Activated naive CD4-positive, alpha-beta T cell treated with anti-CD3 and anti-CD28 coated beads for 36 hours (primary cell): ENCODE measurements around the gene PDCD11. TPM values are rescaled to one million over a fixed set of nuclear protein-coding genes. Genes with fewer than 3 reads are reported as not detected.
"Not testable (repeated sequence)": the region's sequence is repeated elsewhere in the genome, so short reads cannot be mapped to it uniquely, and the experiment has no call there.

ENCODE experiments used
- CTCF ChIA-PET: fragments of 350-600 bp; sonication (Branson Sonifier 250); formaldehyde crosslinking; loops from one replicate; lab custom pipeline; 2021; ENCODE audit warnings: antibody characterized with exemption; lab: Charles Lee
- DNase-seq: peaks from one replicate; pipeline ENCODE4 v3.0.0-alpha.2; 2020
- H3K27ac Mint-ChIP-seq: one replicate; pipeline ENCODE4 v1.8.0; 2021; ENCODE audit warnings: mild to moderate bottlenecking, mixed read lengths
- H3K27me3 Mint-ChIP-seq: one replicate; pipeline ENCODE4 v1.8.0; 2021; ENCODE audit warnings: low read depth, mixed read lengths
- H3K36me3 Mint-ChIP-seq: one replicate; pipeline ENCODE4 v1.8.0; 2021; ENCODE audit warnings: low read depth, mixed read lengths
- H3K4me1 Mint-ChIP-seq: one replicate; pipeline ENCODE4 v1.8.0; 2021; ENCODE audit warnings: low read depth, mixed read lengths
- H3K4me3 Mint-ChIP-seq: one replicate; pipeline ENCODE4 v1.8.0; 2021; ENCODE audit warnings: mild to moderate bottlenecking, moderate library complexity, mixed read lengths
- H3K9me3 Mint-ChIP-seq: one replicate; pipeline ENCODE4 v1.8.0; 2021; ENCODE audit warnings: mixed read lengths
- intact Hi-C: fragments of 100-400 bp; cut with micrococcal nuclease; formaldehyde crosslinking; loops from one replicate; pipeline ENCODE4 v1.15.1; 2023
- total RNA-seq, 2 experiments: library from RNA; stranded (reverse); gene quantifications; one replicate each; pipeline ENCODE4 v1.2.3, GENCODE V29; 2021

The PDCD11 gene
- 10 to 100 TPM; 50.1 TPM for total RNA-seq

- CTCF ChIA-PET: interaction anchor here (0.7 to 1.5 kb wide), 3 partner anchors 9 to 479 kb away, joined by 3 read pairs; partner anchors contain the start of gene NEURL1
- Mint-ChIP-seq H3K4me3 (peak within 1 kb of the TSS; percentile 97), H3K27me3 (no peaks in the 10 kb centered on the region), H3K4me1 (peaks cover 69% of the 10 kb centered on the region), H3K27ac (peak within 1 kb of the TSS; percentile 85), H3K36me3 (peaks cover 32% of the 10 kb centered on the region), H3K9me3 (no peaks in the 10 kb centered on the region)
- intact Hi-C loops: loop anchor here (1.0 to 2.0 kb wide), 7 partner anchors 23 to 542 kb away; partner anchors contain the start of genes BORCS7, CNNM2 and PCGF6
- peak; percentile 99 for DNase-seq
These were observed at the start of gene PDCD11, which contains the start of gene ATP5MK for GRCh38 chr10:103396067-103396788. Gene PDCD11 (plus strand): TSS chr10:103396626. CDS start chr10:103398427, 1,801 bp downstream. Gene ATP5MK (minus strand): TSS chr10:103396475. CDS start chr10:103392457, 4,018 bp downstream.

DNA sequence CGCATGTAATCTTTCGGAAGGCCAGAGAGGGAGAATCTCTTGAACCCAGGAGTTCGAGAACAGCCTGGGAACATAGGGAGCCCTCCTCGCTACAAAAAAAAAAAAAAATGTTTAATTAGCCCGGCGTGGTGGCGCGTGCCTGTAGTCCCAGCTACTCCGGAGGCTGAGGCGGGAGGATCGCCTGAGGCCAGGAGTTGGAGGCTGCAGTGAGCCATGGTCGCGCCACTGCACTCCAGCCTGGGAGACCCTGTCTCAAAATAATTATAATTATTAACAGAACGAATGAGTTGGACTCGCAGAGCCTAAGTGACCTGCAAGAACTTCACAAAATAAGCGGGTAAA, 46.3 kb upstream of the PDCD11 start:
- no peaks in the 10 kb centered on the region for H3K27me3 Mint-ChIP-seq
- DNase-seq: no peak
- no peak overlapping the region for H3K27ac Mint-ChIP-seq
- intact Hi-C loops: loop anchor here (2.0 to 5.0 kb wide), 2 partner anchors 47 to 158 kb away; partner anchors contain the start of genes ATP5MK, NT5C2 and PDCD11
- peak overlapping the region; percentile 90 for H3K4me3 Mint-ChIP-seq
- no peaks in the 10 kb centered on the region for H3K9me3 Mint-ChIP-seq
- peaks cover 12% of the 10 kb centered on the region for H3K4me1 Mint-ChIP-seq
- CTCF ChIA-PET: interaction anchor here (0.7 to 3.5 kb wide), 3 partner anchors 16 to 407 kb away, joined by 3 to 8 read pairs (median 4); no protein-coding TSS in a partner anchor
- H3K36me3 Mint-ChIP-seq: peaks cover 5% of the 10 kb centered on the region

DNA sequence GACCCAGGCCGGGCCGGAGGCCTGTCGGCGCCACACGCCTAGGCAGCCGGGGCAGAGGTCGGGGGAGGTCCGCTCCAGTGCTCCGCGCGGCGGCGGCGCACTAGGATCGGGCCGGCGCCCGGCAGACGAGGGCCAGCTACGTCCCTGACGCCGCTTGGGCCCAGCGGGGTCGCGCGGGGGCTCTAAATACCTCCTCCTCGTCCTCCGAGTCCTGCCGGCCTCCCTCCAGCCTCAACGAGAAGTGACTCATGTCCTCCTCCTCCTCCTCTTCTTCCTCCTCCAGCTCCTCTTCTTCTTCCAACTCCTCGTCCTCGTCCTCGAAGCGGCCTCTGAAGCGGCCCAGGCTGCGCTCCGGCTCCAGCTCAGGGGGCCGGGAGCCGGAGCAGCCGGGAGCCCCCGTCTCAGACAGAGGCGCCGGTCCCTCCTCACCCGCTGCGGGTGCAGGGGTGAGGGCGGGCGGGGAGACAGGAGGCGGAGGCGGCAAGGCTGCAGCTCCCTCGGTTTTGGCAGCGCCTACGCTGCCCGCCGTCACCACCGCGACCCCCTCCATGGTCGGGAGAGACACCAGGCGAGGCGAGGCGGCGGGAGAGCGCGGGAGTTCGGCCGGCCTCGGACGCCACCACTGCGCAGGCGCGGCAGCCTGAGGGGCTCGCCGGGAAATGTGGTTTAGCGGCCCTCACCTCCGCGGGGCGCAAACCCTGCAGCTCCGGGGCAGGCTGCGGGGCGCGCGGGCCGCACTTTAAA, 45.7 kb upstream of the PDCD11 start, which contains the start of gene PCGF6:
TSS of gene PCGF6 (minus strand) at position 624 of the 744 bp plus-strand sequence. CDS start at position 550, 74 bp downstream.
- peak within 1 kb of the TSS; percentile 90 for H3K4me3 Mint-ChIP-seq
- intact Hi-C loops: loop anchor here (1.0 to 5.0 kb wide), 4 partner anchors 18 to 432 kb away; partner anchors contain the start of genes ATP5MK, CNNM2, NT5C2 and PDCD11
- peak; percentile 70 for DNase-seq
- no peaks in the 10 kb centered on the region for H3K27me3 Mint-ChIP-seq
- CTCF ChIA-PET: interaction anchor here (1.0 to 3.5 kb wide), 2 partner anchors 16 to 135 kb away, joined by 3 to 8 read pairs; no protein-coding TSS in a partner anchor
- H3K4me1 Mint-ChIP-seq: peaks cover 12% of the 10 kb centered on the region
- H3K27ac Mint-ChIP-seq: peak within 1 kb of the TSS; percentile 86
- H3K36me3 Mint-ChIP-seq: peaks cover 5% of the 10 kb centered on the region
- H3K9me3 Mint-ChIP-seq: no peaks in the 10 kb centered on the region

GRCh38 chr10:103353281-103353680, 43.1 kb upstream of the PDCD11 start:
- Mint-ChIP-seq H3K4me3 (no peak overlapping the region), H3K4me1 (peaks cover 12% of the 10 kb centered on the region), H3K27me3 (no peaks in the 10 kb centered on the region), H3K9me3 (no peaks in the 10 kb centered on the region), H3K36me3 (peaks cover 4% of the 10 kb centered on the region), H3K27ac (no peak overlapping the region)
- DNase-seq: no peak
- intact Hi-C loops: loop anchor here (5.0 kb wide), 1 partner anchor 161 kb away; the partner anchor contains the start of gene NT5C2
- CTCF ChIA-PET: interaction anchor here (0.6 kb wide), 3 partner anchors 49 to 1658 kb away, joined by 3 to 4 read pairs (median 3); no protein-coding TSS in a partner anchor

DNA sequence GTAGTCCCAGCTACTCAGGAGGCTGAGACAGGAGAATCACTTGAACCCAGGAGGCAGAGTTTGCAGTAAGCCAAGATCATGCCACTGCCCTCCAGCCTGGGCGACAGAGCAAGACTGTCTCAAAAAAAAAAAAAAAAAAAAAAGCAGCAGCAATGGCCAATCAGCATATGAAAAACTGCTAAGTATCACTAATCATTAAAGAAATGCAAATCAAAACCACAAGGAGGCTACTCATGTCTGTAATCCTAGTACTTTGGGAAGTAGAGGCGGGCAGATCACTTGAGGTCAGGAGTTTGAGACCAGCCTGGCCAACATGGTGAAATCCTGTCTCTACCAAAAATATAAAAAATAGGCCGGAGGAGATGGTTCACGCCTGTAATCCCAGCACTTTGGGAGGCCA, 41.9 kb upstream of the PDCD11 start:
- CTCF ChIA-PET, DNase-seq, H3K9me3 Mint-ChIP-seq, H3K4me1 Mint-ChIP-seq, H3K4me3 Mint-ChIP-seq, H3K27me3 Mint-ChIP-seq, H3K36me3 Mint-ChIP-seq, H3K27ac Mint-ChIP-seq: not testable (repeated sequence)
- intact Hi-C loops: loop anchor here (5.0 kb wide), 1 partner anchor 162 kb away; the partner anchor contains the start of gene NT5C2

- CTCF ChIA-PET: interaction anchor here (0.6 kb wide), 1 partner anchor 31 kb away, joined by 3 read pairs; no protein-coding TSS in a partner anchor
- peaks cover 5% of the 10 kb centered on the region for H3K4me1 Mint-ChIP-seq
These were observed 40.4 kb upstream of the PDCD11 start for GRCh38 chr10:103355906-103356599.

DNA sequence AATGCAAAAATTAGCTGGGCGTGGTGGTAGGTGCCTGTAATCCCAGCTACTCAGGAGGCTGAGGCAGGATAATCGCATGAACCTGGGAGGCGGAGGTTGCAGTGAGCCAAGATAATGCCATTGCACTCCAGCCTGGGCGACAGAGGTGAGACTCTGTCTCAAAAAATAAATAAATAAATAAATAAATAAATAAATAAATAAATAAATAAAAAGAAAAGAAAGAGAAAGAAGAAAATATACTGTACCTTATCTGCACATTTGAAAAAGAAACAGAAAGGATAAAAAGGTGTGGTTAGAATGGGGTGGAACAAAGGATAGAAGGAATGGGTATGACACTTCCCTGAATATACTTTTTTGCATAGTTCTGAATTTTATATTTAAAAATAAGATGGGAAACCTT, 36.9 kb upstream of the PDCD11 start:
- H3K27me3 Mint-ChIP-seq, H3K36me3 Mint-ChIP-seq, H3K9me3 Mint-ChIP-seq, DNase-seq, H3K4me3 Mint-ChIP-seq, H3K27ac Mint-ChIP-seq, H3K4me1 Mint-ChIP-seq, CTCF ChIA-PET, intact Hi-C loops: not testable (repeated sequence)

More at GRCh38 chr10:103355906-103356599, 40.4 kb upstream of the PDCD11 start:
- Mint-ChIP-seq H3K4me3 (no peak overlapping the region), H3K36me3 (no peaks in the 10 kb centered on the region), H3K27me3 (no peaks in the 10 kb centered on the region), H3K27ac (no peak overlapping the region), H3K9me3 (no peaks in the 10 kb centered on the region)
- intact Hi-C loops: no loop called here
- DNase-seq: no peak

- H3K4me1 Mint-ChIP-seq, H3K27ac Mint-ChIP-seq, H3K9me3 Mint-ChIP-seq, DNase-seq, H3K4me3 Mint-ChIP-seq, H3K27me3 Mint-ChIP-seq, H3K36me3 Mint-ChIP-seq: not testable (repeated sequence)
- intact Hi-C loops: loop anchor here (10.0 kb wide), 1 partner anchor 716 kb away; the partner anchor contains the start of gene TRIM8
- CTCF ChIA-PET: interaction anchor here (0.6 kb wide), 1 partner anchor 962 kb away, joined by 7 read pairs; no protein-coding TSS in a partner anchor
These were observed 35.6 kb upstream of the PDCD11 start for GRCh38 chr10:103360791-103361190.

GRCh38 chr10:103367379-103367781, 29.0 kb upstream of the PDCD11 start:
- CTCF ChIA-PET: no interaction called here
- no peaks in the 10 kb centered on the region for H3K9me3 Mint-ChIP-seq
- DNase-seq: no peak
- H3K36me3 Mint-ChIP-seq: no peaks in the 10 kb centered on the region
- peak overlapping the region; percentile 87 for H3K27ac Mint-ChIP-seq
- peaks cover 17% of the 10 kb centered on the region for H3K4me1 Mint-ChIP-seq
- H3K27me3 Mint-ChIP-seq: no peaks in the 10 kb centered on the region
- peak overlapping the region; percentile 85 for H3K4me3 Mint-ChIP-seq
- intact Hi-C loops: loop anchor here (1.0 to 10.0 kb wide), 5 partner anchors 175 to 1250 kb away; partner anchors contain the start of genes ACTR1A, ARL3, NT5C2 and SFXN2

DNA sequence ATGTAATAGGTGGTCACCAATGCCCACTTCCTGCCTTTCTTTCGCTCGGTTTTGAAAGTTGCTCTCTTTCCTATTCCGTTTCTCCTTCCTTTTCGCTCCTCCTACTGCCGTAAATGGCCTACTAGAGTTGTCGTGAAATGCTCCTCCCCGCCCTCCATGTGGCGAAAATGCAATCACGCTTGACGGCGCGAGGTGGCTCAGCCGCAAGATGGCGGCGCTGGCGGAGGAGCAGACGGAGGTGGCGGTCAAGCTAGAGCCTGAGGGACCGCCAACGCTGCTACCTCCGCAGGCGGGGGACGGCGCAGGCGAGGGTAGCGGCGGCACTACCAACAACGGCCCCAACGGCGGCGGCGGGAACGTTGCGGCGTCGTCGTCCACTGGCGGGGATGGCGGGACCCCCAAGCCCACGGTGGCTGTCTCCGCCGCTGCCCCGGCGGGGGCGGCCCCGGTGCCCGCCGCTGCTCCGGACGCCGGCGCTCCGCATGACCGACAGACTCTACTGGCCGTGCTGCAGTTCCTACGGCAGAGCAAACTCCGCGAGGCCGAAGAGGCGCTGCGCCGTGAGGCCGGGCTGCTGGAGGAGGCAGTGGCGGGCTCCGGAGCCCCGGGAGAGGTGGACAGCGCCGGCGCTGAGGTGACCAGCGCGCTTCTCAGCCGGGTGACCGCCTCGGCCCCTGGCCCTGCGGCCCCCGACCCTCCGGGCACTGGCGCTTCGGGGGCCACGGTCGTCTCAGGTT, 28.5 kb upstream of the PDCD11 start, which contains the start of gene TAF5:
TSS of gene TAF5 (plus strand) at position 195 of the 737 bp plus-strand sequence. CDS start at position 209, 14 bp downstream.
- Mint-ChIP-seq H3K27ac (peak within 1 kb of the TSS; percentile 87), H3K36me3 (no peaks in the 10 kb centered on the region), H3K4me1 (peaks cover 18% of the 10 kb centered on the region), H3K27me3 (no peaks in the 10 kb centered on the region), H3K9me3 (no peaks in the 10 kb centered on the region), H3K4me3 (peak within 1 kb of the TSS; percentile 85)
- CTCF ChIA-PET: interaction anchor here (0.6 kb wide), 1 partner anchor 81 kb away, joined by 4 read pairs; no protein-coding TSS in a partner anchor
- intact Hi-C loops: loop anchor here (1.0 to 10.0 kb wide), 11 partner anchors 17 to 1251 kb away; partner anchors contain the start of genes ACTR1A, ARL3, ATP5MK and BORCS7
- peak; percentile 95 for DNase-seq
